Fibroblast of lung (primary cell): ENCODE data around the gene SH3GL1.

Experiments
- CTCF ChIP-seq, 2 donors: IDR thresholded peaks in 1 of 2; conservative IDR thresholded peaks in 1 of 2; 1 replicate in 1 of 2; 2 replicates in 1 of 2; pipeline ENCODE4 v1.5.1; 2011 to 2012; ENCODE audit warnings: low read length in 2 of 2, control low read depth in 1 of 2, inconsistent platforms in 1 of 2, low read depth in 1 of 2, mild to moderate bottlenecking in 1 of 2
- EZH2 ChIP-seq: IDR thresholded peaks from 2 replicates; pipeline ENCODE4 v1.5.1; 2012; ENCODE audit warnings: low read length, control low read depth, mild to moderate bottlenecking; ENCODE audit errors: missing control alignments

DNA sequence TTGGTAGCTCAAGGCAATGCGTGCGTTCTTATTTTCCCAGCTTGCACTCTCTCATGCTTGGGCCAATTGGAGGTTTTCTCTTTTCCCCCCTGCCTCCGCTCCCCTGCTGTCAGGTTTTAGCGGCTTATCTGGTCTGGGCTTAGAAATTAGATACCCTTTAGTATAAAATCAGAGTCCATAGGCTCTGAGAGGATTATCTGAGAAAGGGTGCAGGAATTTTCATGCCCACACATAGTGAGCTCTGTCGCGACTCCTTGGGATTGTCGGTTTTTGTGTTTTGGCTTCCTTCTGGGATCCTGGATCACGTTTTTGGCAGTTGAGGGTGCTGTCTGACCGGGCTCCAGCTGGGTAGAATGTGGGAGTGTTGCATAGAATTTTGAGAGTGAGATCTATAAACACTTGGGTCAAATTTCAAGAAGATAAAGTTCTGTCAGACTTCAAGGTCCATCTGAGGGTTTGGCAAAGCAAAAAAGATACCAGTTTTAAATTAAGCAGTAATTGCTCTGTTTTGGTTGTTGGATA lies 14.5 kb upstream of the SH3GL1 start:
- TF ChIP-seq CTCF (conservative IDR thresholded peaks at IDR 0.05 in 1 of 2, IDR thresholded peaks at IDR 0.05 in 1 of 2; ENCODE audit: low read depth in 1 of 2, low read length in 2 of 2): peak in 1 of 2 donors; percentile 16
- no peak for TF ChIP-seq EZH2
